ENCODE data around the gene KPNA3.

The KPNA3 gene

DNA sequence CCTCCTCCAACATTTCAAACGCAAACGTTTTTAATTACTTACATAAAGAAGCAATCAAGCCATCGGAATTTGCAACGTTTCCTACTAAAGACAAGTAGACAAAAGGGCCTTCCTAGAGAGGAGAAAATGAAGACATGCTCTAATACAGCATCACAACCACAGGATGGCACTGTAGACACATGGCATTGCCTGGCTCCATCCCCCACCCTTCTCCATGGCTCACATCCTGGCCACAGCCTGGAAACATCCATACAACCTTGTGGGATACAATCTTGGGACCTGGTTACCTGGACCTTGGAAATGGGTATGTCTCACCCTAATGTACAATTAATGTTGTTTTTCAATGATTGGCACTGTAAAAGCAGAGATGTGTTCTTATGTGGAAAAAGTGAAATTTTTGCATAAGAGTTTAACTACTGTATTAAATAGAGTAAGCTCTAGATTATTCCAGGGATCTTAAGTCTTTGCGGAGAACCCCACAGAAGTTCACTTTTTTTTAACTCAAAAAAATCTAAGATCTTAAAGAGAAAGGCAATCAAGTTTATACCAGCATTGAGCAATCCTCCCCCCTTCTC lies 122.7 kb downstream of the KPNA3 start:
- Histone ChIP-seq H3K4me3 (ENCODE audit: low read depth, low read length) (no peak overlapping the region), H3K27ac (no peak overlapping the region), H3K36me3 (replicated peaks) (peaks cover under 1% of the 10 kb centered on the region), H3K27me3 (replicated peaks) (no peaks in the 10 kb centered on the region)
- in situ Hi-C loops (cut with HindIII; ENCODE audit: low pct_ligation_motif_present, low sequenced_read_pairs) = no loop called here
- peak; percentile 90 for TF ChIP-seq CTCF (IDR thresholded peaks at IDR 0.05; ENCODE audit: low read depth, low read length, missing control alignments)
- DNase-seq = peak; percentile 56

DNA sequence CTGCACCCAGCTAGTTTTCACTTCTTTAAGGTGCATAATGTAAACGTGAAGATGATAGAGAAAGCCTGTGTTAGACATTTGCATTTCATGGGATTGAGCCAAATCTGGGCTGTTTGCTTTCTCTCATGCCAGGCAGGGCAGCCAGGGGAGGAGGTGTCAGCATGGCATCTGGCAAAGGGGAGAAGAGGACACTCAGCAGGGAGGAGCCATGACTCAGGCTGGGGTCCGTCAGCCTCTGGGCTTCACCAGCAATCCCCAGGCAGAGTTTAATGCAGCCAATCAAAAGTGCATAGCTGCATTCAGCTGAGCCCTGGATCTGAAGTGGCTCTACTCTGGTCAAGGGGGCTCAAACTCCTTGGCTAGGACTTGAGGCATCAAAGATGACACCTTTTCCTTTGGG lies 124.7 kb downstream of the KPNA3 start:
- H3K27ac ChIP-seq = no peak overlapping the region
- H3K4me3 ChIP-seq (ENCODE audit: low read depth, low read length) = no peak overlapping the region
- no peak for TF ChIP-seq CTCF (IDR thresholded peaks at IDR 0.05; ENCODE audit: low read depth, low read length, missing control alignments)
- in situ Hi-C loops (cut with HindIII; ENCODE audit: low pct_ligation_motif_present, low sequenced_read_pairs) = no loop called here
- no peaks in the 10 kb centered on the region for H3K27me3 ChIP-seq (replicated peaks)
- peak; percentile 31 for DNase-seq
- H3K36me3 ChIP-seq (replicated peaks) = no peaks in the 10 kb centered on the region

- Histone ChIP-seq H3K36me3 (replicated peaks) (no peaks in the 10 kb centered on the region), H3K4me3 (ENCODE audit: low read depth, low read length) (no peak overlapping the region), H3K27me3 (replicated peaks) (no peaks in the 10 kb centered on the region), H3K27ac (no peak overlapping the region)
- in situ Hi-C loops (cut with HindIII; ENCODE audit: low pct_ligation_motif_present, low sequenced_read_pairs) = no loop called here
- TF ChIP-seq CTCF (IDR thresholded peaks at IDR 0.05; ENCODE audit: low read depth, low read length, missing control alignments) = no peak
- DNase-seq = no peak
These were observed 127.9 kb downstream of the KPNA3 start for GRCh38 chr13:49664606-49665005.

GRCh38 chr13:49657241-49657641 lies 135.2 kb downstream of the KPNA3 start:
- TF ChIP-seq CTCF (IDR thresholded peaks at IDR 0.05; ENCODE audit: low read depth, low read length, missing control alignments) = no peak
- no peak for DNase-seq
- H3K27me3 ChIP-seq (replicated peaks) = no peaks in the 10 kb centered on the region
- H3K27ac ChIP-seq = no peak overlapping the region
- no peaks in the 10 kb centered on the region for H3K36me3 ChIP-seq (replicated peaks)
- in situ Hi-C loops (cut with HindIII; ENCODE audit: low pct_ligation_motif_present, low sequenced_read_pairs) = no loop called here
- no peak overlapping the region for H3K4me3 ChIP-seq (ENCODE audit: low read depth, low read length)

GRCh38 chr13:49655906-49656305 lies 136.6 kb downstream of the KPNA3 start:
- Histone ChIP-seq H3K4me3 (ENCODE audit: low read depth, low read length) (no peak overlapping the region), H3K36me3 (replicated peaks) (no peaks in the 10 kb centered on the region), H3K27ac (no peak overlapping the region), H3K27me3 (replicated peaks) (no peaks in the 10 kb centered on the region)
- in situ Hi-C loops (cut with HindIII; ENCODE audit: low pct_ligation_motif_present, low sequenced_read_pairs) = no loop called here
- DNase-seq = no peak
- TF ChIP-seq CTCF (IDR thresholded peaks at IDR 0.05; ENCODE audit: low read depth, low read length, missing control alignments) = no peak

GRCh38 chr13:49654011-49654410 lies 138.5 kb downstream of the KPNA3 start:
- Histone ChIP-seq H3K36me3 (replicated peaks) (no peaks in the 10 kb centered on the region), H3K27me3 (replicated peaks) (no peaks in the 10 kb centered on the region), H3K4me3 (ENCODE audit: low read depth, low read length) (no peak overlapping the region), H3K27ac (no peak overlapping the region)
- in situ Hi-C loops (cut with HindIII; ENCODE audit: low pct_ligation_motif_present, low sequenced_read_pairs) = no loop called here
- no peak for DNase-seq
- no peak for TF ChIP-seq CTCF (IDR thresholded peaks at IDR 0.05; ENCODE audit: low read depth, low read length, missing control alignments)
